GM23248 (cell line): Measurements from ENCODE around the gene UTP4. TPM values are rescaled to one million over a fixed set of nuclear protein-coding genes. Genes with fewer than 3 reads are reported as not detected.

Experiments
- DNase-seq: peaks from one replicate; pipeline ENCODE4 v3.0.0-alpha.2; 2015
- H2AFZ ChIP-seq: fragments of 200-600 bp; sonication (generic); 2 replicates; pipeline ENCODE4 v1.6.1; 2016; ENCODE audit warnings: antibody characterized with exemption
- H3F3A ChIP-seq: fragments of 200-600 bp; sonication (generic); 2 replicates; pipeline ENCODE4 v1.6.1; 2016; ENCODE audit warnings: mild to moderate bottlenecking, antibody characterized with exemption, mixed run types; ENCODE audit not compliant: insufficient read depth
- H3K27ac ChIP-seq: fragments of 200-600 bp; sonication (generic); 2 replicates; pipeline ENCODE4 v1.5.1; 2016; ENCODE audit warnings: mild to moderate bottlenecking
- H3K27me3 ChIP-seq: fragments of 200-600 bp; sonication (generic); replicated peaks from 2 replicates; pipeline ENCODE4 v1.6.1; 2016; ENCODE audit warnings: mild to moderate bottlenecking; ENCODE audit not compliant: insufficient read depth
- H3K36me3 ChIP-seq: fragments of 200-600 bp; sonication (generic); 2 replicates; pipeline ENCODE4 v1.6.1; 2016; ENCODE audit warnings: low read depth, mild to moderate bottlenecking
- H3K4me1 ChIP-seq: fragments of 200-600 bp; sonication (generic); 2 replicates; pipeline ENCODE4 v1.6.1; 2016; ENCODE audit warnings: mild to moderate bottlenecking; ENCODE audit not compliant: insufficient read depth
- H3K4me2 ChIP-seq: fragments of 200-600 bp; sonication (generic); one replicate; pipeline ENCODE4 v1.6.1; 2016; ENCODE audit warnings: mild to moderate bottlenecking; ENCODE audit not compliant: unreplicated experiment
- H3K4me3 ChIP-seq: fragments of 200-600 bp; sonication (generic); 2 replicates; pipeline ENCODE4 v1.5.1; 2016; ENCODE audit warnings: mild to moderate bottlenecking
- H3K79me2 ChIP-seq: fragments of 200-600 bp; sonication (generic); 2 replicates; pipeline ENCODE4 v1.6.1; 2016; ENCODE audit warnings: mild to moderate bottlenecking; ENCODE audit not compliant: insufficient read depth
- H3K9ac ChIP-seq: fragments of 200-600 bp; sonication (generic); 2 replicates; pipeline ENCODE4 v1.6.1; 2016; ENCODE audit warnings: mild to moderate bottlenecking
- H3K9me2 ChIP-seq: fragments of 200-600 bp; sonication (generic); 2 replicates; pipeline ENCODE4 v1.6.1; 2016; ENCODE audit warnings: mixed run types, mild to moderate bottlenecking, moderate library complexity; ENCODE audit not compliant: insufficient read depth
- H3K9me3 ChIP-seq: fragments of 200-600 bp; sonication (generic); one replicate; pipeline ENCODE4 v1.6.1; 2017; ENCODE audit warnings: low read depth
- H4K20me1 ChIP-seq: fragments of 200-600 bp; sonication (generic); 2 replicates; pipeline ENCODE4 v1.6.0; 2016; ENCODE audit not compliant: insufficient read depth
- EZH2 ChIP-seq: fragments of 200-600 bp; sonication (generic); IDR thresholded peaks from 2 replicates; pipeline ENCODE4 v1.6.1; 2018; ENCODE audit warnings: antibody characterized with exemption, mild to moderate bottlenecking; ENCODE audit not compliant: insufficient read depth, poor library complexity, severe bottlenecking
- EZH2phosphoT487 ChIP-seq: fragments of 200-600 bp; sonication (generic); IDR thresholded peaks from 2 replicates; pipeline ENCODE4 v1.6.1; 2018; ENCODE audit warnings: antibody characterized with exemption, moderate library complexity, mild to moderate bottlenecking, low read depth; ENCODE audit not compliant: insufficient read depth
- WGBS, 2 experiments: methylation state at CpG; one replicate each; pipeline ENCODE4 v1.1.6; 2015 to 2017; ENCODE audit warnings: low lambda C conversion rate in 2 of 2, low coverage in 1 of 2; ENCODE audit errors: missing lambda C conversion rate in 2 of 2; 5-methylcytosine and 5-hydroxymethylcytosine counted together
- in situ Hi-C: fragments of 300-500 bp; cut with MboI; formaldehyde crosslinking; loops from 2 replicates; pipeline ENCODE4 v1.15.0; 2020
- polyA plus RNA-seq: library from polyadenylated mRNA; unstranded; fragments of >200 nt; fragmentation: Nextera tagmentation; extraction: Ambion mirVana; gene quantifications from 2 replicates; pipeline ENCODE4 v1.2.1, GENCODE V29; 2016
- total RNA-seq: library from RNA; depleted of rRNA; stranded (reverse); fragments of >200 nt; shearing (Covaris generic); gene quantifications from 2 replicates; pipeline ENCODE4 v1.2.3, GENCODE V29; 2014

The UTP4 gene
- total and polyA plus RNA-seq, 2 experiments from 2014 or later, result 17.8 to 54.8 TPM

- H3K36me3 ChIP-seq, result no peaks in the 10 kb centered on the region
- no peaks in the 10 kb centered on the region for H3K79me2 ChIP-seq
- no peak overlapping the region for H2AFZ ChIP-seq
- H3F3A ChIP-seq, result peaks cover 24% of the 10 kb centered on the region
- no peaks in the 10 kb centered on the region for H4K20me1 ChIP-seq
- TF ChIP-seq EZH2, result no peak
- TF ChIP-seq EZH2phosphoT487, result 0 out of 2 replicates have a peak, but pooled peaks have one; percentile 57
- H3K9me2 ChIP-seq, result no peaks in the 10 kb centered on the region
- H3K4me1 ChIP-seq, result peaks cover 37% of the 10 kb centered on the region
- in situ Hi-C loops, result no loop called here
- H3K9me3 ChIP-seq, result no peaks in the 10 kb centered on the region
- peak overlapping the region; percentile 73 for H3K27ac ChIP-seq
- WGBS, 2 experiments, result 1 to 2% methylated on average over 6 of the region's 6 CpGs
- H3K27me3 ChIP-seq, result no peaks in the 10 kb centered on the region
- peak overlapping the region; percentile 41 for H3K4me2 ChIP-seq
- H3K4me3 ChIP-seq, result peak overlapping the region; percentile 14; the same call in 1 of the 2 replicates
- peak overlapping the region; percentile 27 for H3K9ac ChIP-seq
- peak; percentile 89 for DNase-seq
These were observed 47.0 kb downstream of the UTP4 start for GRCh38 chr16:69179328-69180010.

GRCh38 chr16:69180011-69180338 lies 47.5 kb downstream of the UTP4 start:
- in situ Hi-C loops, result no loop called here
- Histone ChIP-seq H3K27ac (peak overlapping the region; percentile 73), H2AFZ (no peak overlapping the region)

DNA sequence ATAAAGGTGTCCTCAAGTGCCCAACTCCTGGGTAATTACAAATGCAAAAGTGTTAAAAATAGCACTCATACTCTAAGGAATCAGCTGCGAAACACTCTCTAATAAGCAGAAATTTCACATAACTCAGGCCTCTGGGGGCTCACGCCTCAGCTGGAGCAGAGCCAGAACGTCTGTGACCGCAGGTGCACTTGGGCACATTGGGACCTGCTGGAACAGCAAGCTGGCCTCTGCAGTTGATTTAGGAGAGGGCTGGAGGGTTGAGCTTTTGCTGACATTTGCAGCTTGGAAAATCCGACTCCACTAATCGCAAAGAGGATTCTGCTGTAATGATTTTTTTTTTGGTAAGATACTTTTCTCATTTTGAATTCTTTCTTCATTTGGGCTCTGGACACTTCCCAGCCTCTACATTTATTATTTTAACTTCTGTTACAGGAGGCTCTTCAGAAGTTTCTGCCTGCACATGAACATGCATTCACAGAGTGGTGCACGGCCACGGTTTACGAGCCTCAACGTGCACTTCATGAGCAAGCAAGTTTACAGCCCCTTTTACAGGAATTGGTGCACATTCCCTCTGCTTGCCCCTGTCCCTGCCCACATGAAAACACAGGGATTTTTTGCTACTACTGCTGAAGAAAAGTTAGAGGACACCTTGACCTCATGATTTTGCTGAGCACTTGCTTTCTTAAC lies 50.4 kb downstream of the UTP4 start:
- no peak overlapping the region for H3K4me2 ChIP-seq
- WGBS, 2 experiments, result 42 to 48% methylated on average over 10 of the region's 10 CpGs
- TF ChIP-seq EZH2 (no peak), EZH2phosphoT487 (no peak)

More at GRCh38 chr16:69180011-69180338, 47.5 kb downstream of the UTP4 start:
- H3K4me2 ChIP-seq, result peak overlapping the region; percentile 41
- H3K4me3 ChIP-seq, result no peak overlapping the region
- H3F3A ChIP-seq, result peaks cover 23% of the 10 kb centered on the region
- no peak for DNase-seq
- TF ChIP-seq EZH2phosphoT487, result no peak
- no peak for TF ChIP-seq EZH2
- peaks cover 37% of the 10 kb centered on the region for H3K4me1 ChIP-seq
- no peaks in the 10 kb centered on the region for H3K27me3 ChIP-seq
- H3K9ac ChIP-seq, result no peak overlapping the region
- H3K36me3 ChIP-seq, result no peaks in the 10 kb centered on the region
- no peaks in the 10 kb centered on the region for H3K79me2 ChIP-seq
- no peaks in the 10 kb centered on the region for H4K20me1 ChIP-seq
- no peaks in the 10 kb centered on the region for H3K9me2 ChIP-seq
- H3K9me3 ChIP-seq, result no peaks in the 10 kb centered on the region

GRCh38 chr16:69186642-69187445 lies 54.4 kb downstream of the UTP4 start, which contains the start of gene SNTB2:
TSS of gene SNTB2 (plus strand) at chr16:69187164. CDS start at chr16:69187167, 3 bp downstream.
- 2% methylated on average over 54 to 57 of the region's 69 CpGs for WGBS, 2 experiments

More for the DNA sequence above, 50.4 kb downstream of the UTP4 start:
- Histone ChIP-seq H3K36me3 (no peaks in the 10 kb centered on the region), H3K4me1 (peaks cover 26% of the 10 kb centered on the region), H3K27ac (no peak overlapping the region), H3K79me2 (peaks cover 2% of the 10 kb centered on the region), H4K20me1 (no peaks in the 10 kb centered on the region), H3K9me3 (no peaks in the 10 kb centered on the region), H3K4me3 (no peak overlapping the region), H2AFZ (no peak overlapping the region), H3F3A (peaks cover 16% of the 10 kb centered on the region), H3K27me3 (no peaks in the 10 kb centered on the region), H3K9ac (no peak overlapping the region), H3K9me2 (no peaks in the 10 kb centered on the region)
- DNase-seq, result no peak
- in situ Hi-C loops, result no loop called here

More at GRCh38 chr16:69186642-69187445, 54.4 kb downstream of the UTP4 start, which contains the start of gene SNTB2:
- DNase-seq, result peak; percentile 96
- H4K20me1 ChIP-seq, result no peaks in the 10 kb centered on the region
- H2AFZ ChIP-seq, result peak within 1 kb of the TSS; percentile 85
- H3K4me2 ChIP-seq, result peak within 1 kb of the TSS; percentile 96
- TF ChIP-seq EZH2, result no peak
- TF ChIP-seq EZH2phosphoT487, result no peak
- H3K9me3 ChIP-seq, result no peaks in the 10 kb centered on the region
- peak within 1 kb of the TSS; percentile 63 for H3K27ac ChIP-seq
- no peaks in the 10 kb centered on the region for H3K36me3 ChIP-seq
- H3K9ac ChIP-seq, result peak within 1 kb of the TSS; percentile 83
- H3K27me3 ChIP-seq, result no peaks in the 10 kb centered on the region
- peaks cover 32% of the 10 kb centered on the region for H3K4me1 ChIP-seq
- H3K79me2 ChIP-seq, result peaks cover 42% of the 10 kb centered on the region
- H3K4me3 ChIP-seq, result peak within 1 kb of the TSS; percentile 81
- no peaks in the 10 kb centered on the region for H3K9me2 ChIP-seq
- H3F3A ChIP-seq, result peaks cover 17% of the 10 kb centered on the region; the same call in 1 of the 2 replicates
- in situ Hi-C loops, result no loop called here
